HCT116 (cell line): Measurements from ENCODE around the gene TJP1. TPM values are rescaled to one million over a fixed set of nuclear protein-coding genes. Genes with fewer than 3 reads are reported as not detected.
A peak's percentile ranks its signal among the peaks of the same experiment; 100 is the strongest.
"Not testable (repeated sequence)": the region's sequence is repeated elsewhere in the genome, so short reads cannot be mapped to it uniquely, and the experiment has no call there.

Experiments used
- ATAC-seq: fragments of 200-7000 bp; cut with Tn5 transposase; 2 replicates; pipeline ENCODE4 v1.9.1; 2020; ENCODE audit warnings: mild to moderate bottlenecking, moderate library complexity
- BruUV-seq: library from RNA; stranded (reverse); fragments of 400-500 nt; replicated peaks from 2 replicates; lab custom pipeline; 2021; lab: Mats Ljungman, UMichigan
- CTCF ChIA-PET: fragments of 300-600 bp; sonication (Branson Sonifier 250); formaldehyde crosslinking; loops from one replicate; lab custom pipeline; 2021; ENCODE audit warnings: antibody characterized with exemption; lab: Charles Lee
- POLR2A ChIA-PET: fragments of 300-600, 350-600 bp; sonication (Branson Sonifier 250); formaldehyde crosslinking; loops from one replicate; lab custom pipeline; 2021; ENCODE audit warnings: antibody characterized with exemption; lab: Charles Lee
- RAD21 ChIA-PET, 2 experiments: fragments of 300-600 bp; sonication (Branson Sonifier 250); formaldehyde crosslinking; loops; one replicate each; lab custom pipeline; 2023; ENCODE audit warnings: low total read pairs in 2 of 2; ENCODE audit not compliant: uncharacterized antibody in 2 of 2, unreplicated experiment in 2 of 2, low non-redundant PET in 1 of 2; lab: Charles Lee
- DNase-seq: peaks from one replicate; pipeline ENCODE4 v3.0.0-alpha.2; 2010; ENCODE audit warnings: low read depth, low spot score
- H2AFZ ChIP-seq: fragments of 200-600 bp; shearing (Covaris generic), sonication (generic); 2 replicates; pipeline ENCODE4 v1.6.1; 2017; ENCODE audit warnings: low read depth, mixed run types, mixed read lengths, antibody characterized with exemption, low read length; ENCODE audit not compliant: poor library complexity, severe bottlenecking
- H3K27ac ChIP-seq: 2 replicates; pipeline ENCODE4 v1.5.1; 2012; ENCODE audit warnings: low read depth, low read length
- H3K27me3 ChIP-seq: fragments of 200-600 bp; sonication (generic); 2 replicates; pipeline ENCODE4 v1.6.1; 2016; ENCODE audit warnings: mixed run types, low read length, mixed read lengths; ENCODE audit not compliant: insufficient read depth
- H3K36me3 ChIP-seq, 2 experiments: fragments of 200-500 bp in 1 of 2; fragments of 200-600 bp in 1 of 2; sonication (Bioruptor generic) in 1 of 2; sonication (generic) in 1 of 2; 2 replicates each; pipeline versions ENCODE4 v1.5.1 to v1.6.1; 2014 to 2016; ENCODE audit warnings: low read length in 2 of 2, inconsistent platforms in 1 of 2, mixed read lengths in 1 of 2, mixed run types in 1 of 2; ENCODE audit not compliant: insufficient read depth in 2 of 2, control insufficient read depth in 1 of 2
- H3K4me1 ChIP-seq, 2 experiments: fragments of 200-600 bp in 1 of 2; sonication (generic) in 1 of 2; 2 replicates each; pipeline versions ENCODE4 v1.5.1 to v1.6.1; 2012 to 2017; ENCODE audit warnings: low read length in 2 of 2, inconsistent platforms in 1 of 2, mild to moderate bottlenecking in 1 of 2, mixed read lengths in 1 of 2, mixed run types in 1 of 2, moderate library complexity in 1 of 2; ENCODE audit not compliant: insufficient read depth in 2 of 2, control insufficient read depth in 1 of 2
- H3K4me2 ChIP-seq: fragments of 200-600 bp; sonication (generic); 2 replicates; pipeline ENCODE4 v1.6.1; 2017; ENCODE audit warnings: mixed run types, low read length, mixed read lengths
- H3K4me3 ChIP-seq, 2 experiments: fragments of 200-600 bp in 1 of 2; sonication (generic) in 1 of 2; replicated peaks in 1 of 2; 2 replicates each; pipeline ENCODE4 v1.5.1; 2011 to 2016; ENCODE audit warnings: low read length in 2 of 2, control low read depth in 1 of 2, low read depth in 1 of 2, mild to moderate bottlenecking in 1 of 2, mixed read lengths in 1 of 2, mixed run types in 1 of 2
- H3K79me2 ChIP-seq: fragments of 200-600 bp; sonication (generic); 2 replicates; pipeline ENCODE4 v1.6.1; 2017; ENCODE audit warnings: mild to moderate bottlenecking, mixed run types, low read length, moderate library complexity, mixed read lengths; ENCODE audit not compliant: insufficient read depth
- H3K9ac ChIP-seq: fragments of 200-600 bp; sonication (generic); 2 replicates; pipeline ENCODE4 v1.6.1; 2016; ENCODE audit warnings: low read length, mixed read lengths
- H3K9me2 ChIP-seq: fragments of 200-600 bp; sonication (generic), shearing (Covaris generic); 2 replicates; pipeline ENCODE4 v1.6.1; 2017; ENCODE audit warnings: mixed run types, mild to moderate bottlenecking, moderate library complexity; ENCODE audit not compliant: insufficient read depth
- H3K9me3 ChIP-seq, 2 experiments: fragments of 200-500 bp in 1 of 2; fragments of 200-600 bp in 1 of 2; sonication (Bioruptor generic) in 1 of 2; sonication (generic) in 1 of 2; 2 replicates each; pipeline ENCODE4 v1.6.1; 2014 to 2017; ENCODE audit warnings: low read length in 2 of 2, mixed read lengths in 2 of 2, inconsistent platforms in 1 of 2, low read depth in 1 of 2, mild to moderate bottlenecking in 1 of 2, mixed run types in 1 of 2, moderate library complexity in 1 of 2; ENCODE audit not compliant: control insufficient read depth in 1 of 2, insufficient read depth in 1 of 2
- H4K20me1 ChIP-seq: fragments of 200-600 bp; sonication (generic), shearing (Covaris generic); 2 replicates; pipeline ENCODE4 v1.6.1; 2017; ENCODE audit warnings: mixed run types, mild to moderate bottlenecking, moderate library complexity; ENCODE audit not compliant: insufficient read depth
- SP1 ChIP-seq: IDR thresholded peaks from 2 replicates; pipeline ENCODE4 v1.6.1; 2012; ENCODE audit warnings: low read depth
- YY1 ChIP-seq: IDR thresholded peaks from 2 replicates; pipeline ENCODE4 v1.6.1; 2011; ENCODE audit warnings: low read length, low read depth, moderate library complexity, mild to moderate bottlenecking; ENCODE audit not compliant: insufficient replicate concordance; ENCODE audit errors: extremely low read depth
- intact Hi-C: fragments of 100-400 bp; cut with micrococcal nuclease; formaldehyde crosslinking; loops from 2 replicates; pipeline ENCODE4 v1.10.0; 2022
- total RNA-seq: library from RNA; stranded (reverse); gene quantifications from one replicate; pipeline ENCODE4 v1.2.1, GENCODE V29; 2021; ENCODE audit not compliant: unreplicated experiment
- TF ChIP-seq, protein P1 (sequence below): IDR thresholded peaks from 2 replicates; pipeline ENCODE4 v1.6.1; 2012; ENCODE audit warnings: low read depth

TJP1 gene
- total RNA-seq, 1 experiment from 2014 or later, result 83.6 TPM

DNA sequence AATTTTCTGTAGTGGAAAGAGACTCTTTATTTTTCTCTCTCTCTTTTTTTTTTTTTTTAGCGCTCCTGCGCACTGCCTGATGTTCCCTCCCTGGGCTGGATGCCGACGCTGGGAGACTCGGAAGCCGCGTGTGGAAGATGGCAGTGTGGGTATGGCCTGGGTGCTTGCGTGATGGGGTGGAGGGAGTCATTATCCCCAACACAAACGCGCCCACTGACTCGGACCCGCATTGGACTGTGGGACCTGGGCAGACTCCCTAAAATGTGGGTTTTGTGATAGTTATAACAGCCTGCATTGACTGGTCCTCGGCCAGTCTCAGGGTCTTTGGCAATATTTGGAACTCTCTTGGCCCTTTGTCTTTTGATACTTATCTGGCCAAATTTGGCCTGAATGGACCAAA lies 157.9 kb downstream of the TJP1 start (continued):
- TF ChIP-seq, protein P1, sequence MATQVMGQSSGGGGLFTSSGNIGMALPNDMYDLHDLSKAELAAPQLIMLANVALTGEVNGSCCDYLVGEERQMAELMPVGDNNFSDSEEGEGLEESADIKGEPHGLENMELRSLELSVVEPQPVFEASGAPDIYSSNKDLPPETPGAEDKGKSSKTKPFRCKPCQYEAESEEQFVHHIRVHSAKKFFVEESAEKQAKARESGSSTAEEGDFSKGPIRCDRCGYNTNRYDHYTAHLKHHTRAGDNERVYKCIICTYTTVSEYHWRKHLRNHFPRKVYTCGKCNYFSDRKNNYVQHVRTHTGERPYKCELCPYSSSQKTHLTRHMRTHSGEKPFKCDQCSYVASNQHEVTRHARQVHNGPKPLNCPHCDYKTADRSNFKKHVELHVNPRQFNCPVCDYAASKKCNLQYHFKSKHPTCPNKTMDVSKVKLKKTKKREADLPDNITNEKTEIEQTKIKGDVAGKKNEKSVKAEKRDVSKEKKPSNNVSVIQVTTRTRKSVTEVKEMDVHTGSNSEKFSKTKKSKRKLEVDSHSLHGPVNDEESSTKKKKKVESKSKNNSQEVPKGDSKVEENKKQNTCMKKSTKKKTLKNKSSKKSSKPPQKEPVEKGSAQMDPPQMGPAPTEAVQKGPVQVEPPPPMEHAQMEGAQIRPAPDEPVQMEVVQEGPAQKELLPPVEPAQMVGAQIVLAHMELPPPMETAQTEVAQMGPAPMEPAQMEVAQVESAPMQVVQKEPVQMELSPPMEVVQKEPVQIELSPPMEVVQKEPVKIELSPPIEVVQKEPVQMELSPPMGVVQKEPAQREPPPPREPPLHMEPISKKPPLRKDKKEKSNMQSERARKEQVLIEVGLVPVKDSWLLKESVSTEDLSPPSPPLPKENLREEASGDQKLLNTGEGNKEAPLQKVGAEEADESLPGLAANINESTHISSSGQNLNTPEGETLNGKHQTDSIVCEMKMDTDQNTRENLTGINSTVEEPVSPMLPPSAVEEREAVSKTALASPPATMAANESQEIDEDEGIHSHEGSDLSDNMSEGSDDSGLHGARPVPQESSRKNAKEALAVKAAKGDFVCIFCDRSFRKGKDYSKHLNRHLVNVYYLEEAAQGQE, result no peak
- TF ChIP-seq YY1, result no peak
- TF ChIP-seq SP1, result no peak

DNA sequence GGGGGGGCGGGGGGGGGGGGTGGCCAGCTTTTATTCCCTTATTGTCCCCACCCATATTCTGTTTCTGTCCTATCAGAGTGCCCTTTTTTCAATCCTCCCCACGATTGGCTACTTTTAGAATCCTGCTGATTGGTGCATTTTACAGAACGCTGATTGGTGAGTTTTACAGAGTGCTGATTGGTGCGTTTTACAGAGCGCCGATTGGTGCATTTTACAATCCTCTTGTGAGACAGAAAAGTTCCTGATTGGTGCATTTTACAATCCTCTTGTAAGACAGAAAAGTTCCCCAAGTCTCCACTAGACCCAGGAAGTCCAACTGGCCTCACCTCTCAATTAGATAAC lies 164.8 kb downstream of the TJP1 start:
- intact Hi-C loops, result loop anchor here (2.0 kb wide), 1 partner anchor 373 kb away; no protein-coding TSS in a partner anchor
- H3K36me3 ChIP-seq, H3K79me2 ChIP-seq, DNase-seq, H4K20me1 ChIP-seq, H3K4me1 ChIP-seq, POLR2A ChIA-PET, H3K9ac ChIP-seq, H3K9me3 ChIP-seq, BruUV-seq, H3K27me3 ChIP-seq, H3K27ac ChIP-seq, H3K9me2 ChIP-seq: not testable (repeated sequence)
- ATAC-seq, result peak; percentile 58
- ChIA-PET RAD21 (interaction anchor here in 1 of 2 experiments (0.6 kb wide), 1 partner anchor 278 kb away, joined by 3 read pairs; no protein-coding TSS in a partner anchor), CTCF (interaction anchor here (0.7 to 1.9 kb wide), 9 partner anchors 34 to 555 kb away, joined by 3 to 13 read pairs (median 4); no protein-coding TSS in a partner anchor)
- peak overlapping the region; percentile 69 for H3K4me2 ChIP-seq
- peak overlapping the region in 1 of 2 experiments; percentile 54; a peak in 3 of 4 replicates for H3K4me3 ChIP-seq
- peak overlapping the region; percentile 91 for H2AFZ ChIP-seq
